GM18508 (cell line): ENCODE data around the gene PRTN3.

Source experiments
- ATAC-seq: cut with Tn5 transposase; IDR thresholded peaks from one replicate; pipeline ENCODE4 v1.9.1; 2021; ENCODE audit warnings: moderate number of reproducible peaks; ENCODE audit not compliant: insufficient read depth, unreplicated experiment

PRTN3 gene

GRCh38 chr19:840519-841206 is at the start of gene PRTN3:
Gene PRTN3, plus strand, starts transcription at chr19:840999. Its CDS starts 10 bp downstream, at chr19:841009.
- ATAC-seq, result no peak

GRCh38 chr19:791007-791566 is 49.7 kb upstream of the PRTN3 start:
- no peak for ATAC-seq

- no peak for ATAC-seq
These were observed 49.1 kb upstream of the PRTN3 start for GRCh38 chr19:791567-792305.

- no peak for ATAC-seq
These were observed 48.4 kb upstream of the PRTN3 start for GRCh38 chr19:792306-792885.

GRCh38 chr19:793806-794205 is 47.0 kb upstream of the PRTN3 start:
- no peak for ATAC-seq

GRCh38 chr19:795073-795611 is 45.7 kb upstream of the PRTN3 start:
- no peak for ATAC-seq

GRCh38 chr19:795691-796581 is 44.9 kb upstream of the PRTN3 start:
- ATAC-seq, result no peak

- ATAC-seq, result peak; percentile 60
These were observed 43.9 kb upstream of the PRTN3 start, which contains the start of gene PTBP1 for GRCh38 chr19:796692-797527. Gene PTBP1, plus strand, starts transcription at chr19:797452. Its CDS starts 46 bp downstream, at chr19:797498.

- ATAC-seq, result no peak
These were observed 43.0 kb upstream of the PRTN3 start for GRCh38 chr19:797528-798414.

GRCh38 chr19:798415-799075 is 42.3 kb upstream of the PRTN3 start:
- ATAC-seq, result no peak

GRCh38 chr19:799076-799881 is 41.5 kb upstream of the PRTN3 start:
- no peak for ATAC-seq

GRCh38 chr19:800360-801029 is 40.3 kb upstream of the PRTN3 start:
- no peak for ATAC-seq

GRCh38 chr19:801030-801860 is 39.6 kb upstream of the PRTN3 start:
- no peak for ATAC-seq

- ATAC-seq, result no peak
These were observed 38.8 kb upstream of the PRTN3 start for GRCh38 chr19:801861-802497.
